ENCODE measurements around the gene PPFIA2.

Gene PPFIA2

DNA sequence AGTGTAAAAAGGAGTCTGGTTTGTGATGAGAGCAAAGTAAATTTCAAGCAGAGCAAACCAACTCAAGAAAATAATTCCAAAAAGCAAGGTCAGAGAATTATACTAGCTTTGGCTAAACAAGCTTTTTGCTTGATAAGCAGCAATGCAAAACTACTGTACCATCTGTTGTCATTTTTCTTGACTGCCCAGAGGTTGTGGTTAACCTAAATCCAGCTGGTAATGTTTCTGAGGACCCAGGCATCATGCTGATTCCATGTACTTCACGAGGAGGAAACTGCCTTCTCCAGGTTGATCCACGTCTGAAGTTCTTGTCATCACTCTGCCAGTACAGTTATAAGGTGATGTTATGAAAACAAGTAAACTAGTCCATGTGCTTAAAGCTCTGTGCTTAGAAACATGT is 496.1 kb downstream of the PPFIA2 start:
- no peak overlapping the region for H3K4me3 ChIP-seq (ENCODE audit: low read length)
- no peaks in the 10 kb centered on the region for H3K4me1 ChIP-seq (ENCODE audit: control insufficient read depth, insufficient read depth, low read length)

GRCh38 chr12:81261508-81262207 is 497.5 kb downstream of the PPFIA2 start:
- Histone ChIP-seq H3K4me3 (ENCODE audit: low read length) (no peak overlapping the region), H3K36me3 (ENCODE audit: control insufficient read depth, insufficient read depth, low read length) (no peaks in the 10 kb centered on the region), H3K9ac (ENCODE audit: low read length) (no peak overlapping the region), H3K9me3 (ENCODE audit: control insufficient read depth, low read length) (no peaks in the 10 kb centered on the region), H3K4me1 (ENCODE audit: control insufficient read depth, insufficient read depth, low read length) (no peaks in the 10 kb centered on the region), H3K27me3 (ENCODE audit: control insufficient read depth, insufficient read depth, low read length) (no peaks in the 10 kb centered on the region)

More for the DNA sequence above, 496.1 kb downstream of the PPFIA2 start:
- Histone ChIP-seq H3K9me3 (ENCODE audit: control insufficient read depth, low read length) (no peaks in the 10 kb centered on the region), H3K9ac (ENCODE audit: low read length) (no peak overlapping the region), H3K27me3 (ENCODE audit: control insufficient read depth, insufficient read depth, low read length) (no peaks in the 10 kb centered on the region), H3K36me3 (ENCODE audit: control insufficient read depth, insufficient read depth, low read length) (no peaks in the 10 kb centered on the region)

DNA sequence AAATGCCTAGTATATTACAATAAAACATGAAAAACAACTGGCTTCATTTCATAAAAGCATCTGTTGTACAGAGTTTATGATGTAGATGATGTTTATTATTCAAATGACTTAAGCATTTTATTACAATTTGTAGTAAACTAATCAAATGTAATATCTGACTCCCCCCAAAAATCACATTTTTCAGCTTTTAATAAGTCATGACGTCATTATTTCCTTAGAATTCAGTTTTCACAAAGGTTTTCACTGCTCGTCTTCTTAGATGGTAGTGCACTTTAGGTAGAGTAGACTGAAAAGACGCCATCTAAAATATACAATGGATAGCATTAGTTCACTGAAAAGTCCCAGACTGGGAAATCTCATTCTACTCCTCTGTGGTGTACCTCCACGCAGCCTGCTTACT is 499.8 kb downstream of the PPFIA2 start:
- Histone ChIP-seq H3K9ac (ENCODE audit: low read length) (no peak overlapping the region), H3K9me3 (ENCODE audit: control insufficient read depth, low read length) (no peaks in the 10 kb centered on the region), H3K27me3 (ENCODE audit: control insufficient read depth, insufficient read depth, low read length) (no peaks in the 10 kb centered on the region), H3K36me3 (ENCODE audit: control insufficient read depth, insufficient read depth, low read length) (no peaks in the 10 kb centered on the region), H3K4me3 (ENCODE audit: low read length) (no peak overlapping the region), H3K4me1 (ENCODE audit: control insufficient read depth, insufficient read depth, low read length) (no peaks in the 10 kb centered on the region)

DNA sequence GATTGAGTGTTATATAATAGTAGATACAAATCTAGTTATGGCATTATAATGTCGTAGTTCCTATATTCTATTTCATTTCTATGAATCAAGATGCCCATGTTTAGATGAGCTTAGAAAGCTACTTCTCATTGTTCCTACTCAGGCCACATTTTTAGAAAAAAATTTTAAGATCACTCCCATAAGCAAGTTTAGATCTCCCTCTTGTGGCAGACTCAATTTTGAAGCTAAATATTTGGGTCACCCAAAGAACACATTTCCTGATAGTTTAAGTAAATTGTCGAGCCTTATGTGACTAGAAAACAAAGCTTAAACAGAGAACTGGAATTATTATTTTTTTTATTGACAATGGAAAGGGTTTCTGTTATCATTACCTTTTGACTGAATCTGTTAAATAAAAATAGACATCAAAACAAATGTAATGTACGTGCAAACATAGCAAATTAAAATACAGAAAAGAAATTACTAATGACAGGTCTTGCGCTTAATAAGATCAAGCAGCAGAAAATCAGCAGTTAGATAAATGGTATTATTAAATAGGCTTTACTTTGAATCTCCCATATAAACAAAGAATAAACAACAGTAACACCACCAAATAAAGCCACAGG is 501.1 kb downstream of the PPFIA2 start:
- no peaks in the 10 kb centered on the region for H3K36me3 ChIP-seq (ENCODE audit: control insufficient read depth, insufficient read depth, low read length)
- H3K4me3 ChIP-seq (ENCODE audit: low read length), result no peak overlapping the region
- H3K9ac ChIP-seq (ENCODE audit: low read length), result no peak overlapping the region
- H3K4me1 ChIP-seq (ENCODE audit: control insufficient read depth, insufficient read depth, low read length), result no peaks in the 10 kb centered on the region
- H3K27me3 ChIP-seq (ENCODE audit: control insufficient read depth, insufficient read depth, low read length), result no peaks in the 10 kb centered on the region
- H3K9me3 ChIP-seq (ENCODE audit: control insufficient read depth, low read length), result no peaks in the 10 kb centered on the region

DNA sequence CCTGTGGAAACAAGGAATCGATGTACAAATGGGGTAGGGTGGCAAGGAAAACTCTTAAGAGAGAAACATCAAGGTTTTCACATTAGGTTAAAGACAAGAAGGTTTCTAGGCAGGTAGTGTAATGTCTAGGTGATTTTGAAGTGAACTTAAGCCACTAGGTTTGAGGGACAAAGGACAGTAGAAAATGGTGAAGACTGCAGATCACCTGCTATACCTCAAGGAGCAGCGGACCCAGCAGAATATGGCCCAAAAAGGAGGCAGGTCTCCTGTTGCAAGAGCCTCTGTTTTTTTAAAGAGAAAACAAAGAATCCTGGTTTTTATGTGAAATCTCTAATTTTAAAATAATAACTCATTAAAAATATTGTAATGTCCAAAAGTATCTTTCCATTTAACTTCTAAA is 503.2 kb downstream of the PPFIA2 start:
- Histone ChIP-seq H3K4me1 (ENCODE audit: control insufficient read depth, insufficient read depth, low read length) (no peaks in the 10 kb centered on the region), H3K9ac (ENCODE audit: low read length) (no peak overlapping the region), H3K4me3 (ENCODE audit: low read length) (no peak overlapping the region), H3K36me3 (ENCODE audit: control insufficient read depth, insufficient read depth, low read length) (no peaks in the 10 kb centered on the region), H3K9me3 (ENCODE audit: control insufficient read depth, low read length) (no peaks in the 10 kb centered on the region), H3K27me3 (ENCODE audit: control insufficient read depth, insufficient read depth, low read length) (no peaks in the 10 kb centered on the region)

GRCh38 chr12:81255456-81255855 is 503.7 kb downstream of the PPFIA2 start:
- H3K9ac ChIP-seq (ENCODE audit: low read length), result no peak overlapping the region
- no peaks in the 10 kb centered on the region for H3K27me3 ChIP-seq (ENCODE audit: control insufficient read depth, insufficient read depth, low read length)
- H3K4me3 ChIP-seq (ENCODE audit: low read length), result no peak overlapping the region
- H3K36me3 ChIP-seq (ENCODE audit: control insufficient read depth, insufficient read depth, low read length), result no peaks in the 10 kb centered on the region
- H3K9me3 ChIP-seq (ENCODE audit: control insufficient read depth, low read length), result no peaks in the 10 kb centered on the region
- H3K4me1 ChIP-seq (ENCODE audit: control insufficient read depth, insufficient read depth, low read length), result no peaks in the 10 kb centered on the region

- H3K9ac ChIP-seq (ENCODE audit: low read length), result no peak overlapping the region
- H3K36me3 ChIP-seq (ENCODE audit: control insufficient read depth, insufficient read depth, low read length), result no peaks in the 10 kb centered on the region
- no peak overlapping the region for H3K4me3 ChIP-seq (ENCODE audit: low read length)
- no peaks in the 10 kb centered on the region for H3K27me3 ChIP-seq (ENCODE audit: control insufficient read depth, insufficient read depth, low read length)
- no peaks in the 10 kb centered on the region for H3K4me1 ChIP-seq (ENCODE audit: control insufficient read depth, insufficient read depth, low read length)
- no peaks in the 10 kb centered on the region for H3K9me3 ChIP-seq (ENCODE audit: control insufficient read depth, low read length)
Observed at GRCh38 chr12:81253360-81253759, 505.8 kb downstream of the PPFIA2 start.

- H3K9me3 ChIP-seq (ENCODE audit: control insufficient read depth, low read length), result no peaks in the 10 kb centered on the region
- no peaks in the 10 kb centered on the region for H3K36me3 ChIP-seq (ENCODE audit: control insufficient read depth, insufficient read depth, low read length)
- no peaks in the 10 kb centered on the region for H3K27me3 ChIP-seq (ENCODE audit: control insufficient read depth, insufficient read depth, low read length)
- H3K9ac ChIP-seq (ENCODE audit: low read length), result no peak overlapping the region
- no peak overlapping the region for H3K4me3 ChIP-seq (ENCODE audit: low read length)
- H3K4me1 ChIP-seq (ENCODE audit: control insufficient read depth, insufficient read depth, low read length), result no peaks in the 10 kb centered on the region
Observed at GRCh38 chr12:81252228-81252627, 506.9 kb downstream of the PPFIA2 start.

GRCh38 chr12:81249976-81250375 is 509.2 kb downstream of the PPFIA2 start:
- Histone ChIP-seq H3K36me3 (ENCODE audit: control insufficient read depth, insufficient read depth, low read length) (no peaks in the 10 kb centered on the region), H3K4me3 (ENCODE audit: low read length) (no peak overlapping the region), H3K27me3 (ENCODE audit: control insufficient read depth, insufficient read depth, low read length) (no peaks in the 10 kb centered on the region), H3K4me1 (ENCODE audit: control insufficient read depth, insufficient read depth, low read length) (no peaks in the 10 kb centered on the region), H3K9me3 (ENCODE audit: control insufficient read depth, low read length) (no peaks in the 10 kb centered on the region), H3K9ac (ENCODE audit: low read length) (no peak overlapping the region)

GRCh38 chr12:81245907-81246570 is 513.1 kb downstream of the PPFIA2 start:
- H3K36me3 ChIP-seq (ENCODE audit: control insufficient read depth, insufficient read depth, low read length), result no peaks in the 10 kb centered on the region
- no peaks in the 10 kb centered on the region for H3K9me3 ChIP-seq (ENCODE audit: control insufficient read depth, low read length)
- H3K4me3 ChIP-seq (ENCODE audit: low read length), result no peak overlapping the region
- no peak overlapping the region for H3K9ac ChIP-seq (ENCODE audit: low read length)
- no peaks in the 10 kb centered on the region for H3K27me3 ChIP-seq (ENCODE audit: control insufficient read depth, insufficient read depth, low read length)
- no peaks in the 10 kb centered on the region for H3K4me1 ChIP-seq (ENCODE audit: control insufficient read depth, insufficient read depth, low read length)

DNA sequence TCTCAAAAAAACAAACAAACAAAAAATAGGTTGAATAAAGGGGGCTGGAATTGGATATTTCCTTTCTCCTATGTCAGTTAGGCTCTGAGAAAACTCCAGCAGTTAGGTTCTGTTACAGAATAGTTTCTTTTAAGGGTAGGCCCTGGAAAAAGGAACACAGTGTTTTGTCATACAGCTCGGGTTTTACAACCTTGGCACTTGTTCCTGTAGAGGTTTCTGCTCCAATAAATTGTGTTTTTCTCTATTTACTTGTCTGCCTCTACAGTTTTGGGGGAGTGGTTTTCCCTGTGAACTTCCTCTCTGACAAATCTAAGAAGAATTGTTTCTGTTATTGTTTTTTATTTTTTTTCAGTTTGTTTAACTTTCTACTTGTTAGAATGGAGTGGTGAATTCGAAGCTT is 513.7 kb downstream of the PPFIA2 start:
- Histone ChIP-seq H3K9me3 (ENCODE audit: control insufficient read depth, low read length) (no peaks in the 10 kb centered on the region), H3K9ac (ENCODE audit: low read length) (no peak overlapping the region), H3K27me3 (ENCODE audit: control insufficient read depth, insufficient read depth, low read length) (no peaks in the 10 kb centered on the region), H3K36me3 (ENCODE audit: control insufficient read depth, insufficient read depth, low read length) (no peaks in the 10 kb centered on the region), H3K4me3 (ENCODE audit: low read length) (no peak overlapping the region), H3K4me1 (ENCODE audit: control insufficient read depth, insufficient read depth, low read length) (no peaks in the 10 kb centered on the region)

DNA sequence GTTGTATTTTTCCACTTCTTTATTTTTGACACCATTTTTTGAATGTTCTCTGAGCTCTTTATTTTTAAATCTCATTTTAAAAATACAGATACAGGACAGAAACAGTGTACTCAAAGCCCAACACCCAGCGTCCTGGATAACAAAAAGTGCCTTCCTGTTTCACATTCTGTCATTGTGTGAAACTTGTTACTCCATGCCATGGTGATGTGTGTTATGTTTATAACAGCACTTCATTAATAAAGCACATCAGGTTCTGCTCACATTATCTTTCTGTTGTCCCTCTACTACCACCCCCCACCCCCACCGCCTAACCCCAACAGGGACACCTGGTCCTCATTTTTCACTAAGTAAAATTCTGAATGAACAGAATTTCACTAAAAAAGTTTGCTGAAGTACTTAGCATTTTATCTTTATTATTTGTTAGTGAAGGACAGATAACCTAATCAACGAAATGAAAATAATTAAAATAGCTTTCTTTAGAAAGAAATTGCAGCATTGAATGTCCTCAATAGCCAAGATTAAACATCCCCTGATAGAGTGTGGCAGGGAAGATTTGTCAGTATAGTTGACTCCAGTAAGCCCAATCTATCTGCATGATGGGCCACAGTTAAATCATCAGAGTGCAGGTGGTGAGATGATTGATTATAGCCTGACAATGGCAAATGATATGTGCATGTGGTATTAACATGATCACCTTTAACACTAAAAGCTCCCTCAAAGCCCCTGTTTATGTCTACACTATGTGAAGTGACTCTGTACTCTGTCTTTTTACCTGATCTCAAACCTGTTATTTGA is 527.4 kb downstream of the PPFIA2 start:
- Histone ChIP-seq H3K27me3 (ENCODE audit: control insufficient read depth, insufficient read depth, low read length) (no peaks in the 10 kb centered on the region), H3K4me3 (ENCODE audit: low read length) (no peak overlapping the region), H3K4me1 (ENCODE audit: control insufficient read depth, insufficient read depth, low read length) (no peaks in the 10 kb centered on the region), H3K36me3 (ENCODE audit: control insufficient read depth, insufficient read depth, low read length) (no peaks in the 10 kb centered on the region), H3K9me3 (ENCODE audit: control insufficient read depth, low read length) (no peaks in the 10 kb centered on the region), H3K9ac (ENCODE audit: low read length) (no peak overlapping the region)

Measured in mucosa of stomach (tissue), 1 donor.